Activated naive CD8-positive, alpha-beta T cell treated with anti-CD3 and anti-CD28 coated beads, Interleukin-2, amount 10 ng/mL, durations not matched to agents 7 days and 5 days (primary cell): ENCODE results near the gene RND3. TPM values are rescaled to one million over a fixed set of nuclear protein-coding genes. Genes with fewer than 3 reads are reported as not detected.

ENCODE experiments used
- ATAC-seq: fragments of 150-1000 bp; cut with Tn5 transposase; one replicate; pipeline ENCODE4 v1.10.0; 2021; ENCODE audit warnings: low read depth, moderate library complexity
- POLR2A ChIA-PET: fragments of 350-600 bp; sonication (Branson Sonifier 250); formaldehyde crosslinking; loops from one replicate; lab custom pipeline; 2021; ENCODE audit warnings: antibody characterized with exemption; lab: Charles Lee
- DNase-seq: peaks from one replicate; pipeline ENCODE4 v3.0.0; 2021
- H3K27ac Mint-ChIP-seq: one replicate; pipeline ENCODE4 v1.8.0; 2022; ENCODE audit warnings: mild to moderate bottlenecking, mixed read lengths
- H3K27me3 Mint-ChIP-seq: one replicate; pipeline ENCODE4 v1.8.0; 2022; ENCODE audit warnings: mild to moderate bottlenecking, moderate library complexity, mixed read lengths
- H3K36me3 Mint-ChIP-seq: one replicate; pipeline ENCODE4 v1.8.0; 2021; ENCODE audit warnings: mild to moderate bottlenecking, mixed read lengths
- H3K4me1 Mint-ChIP-seq: one replicate; pipeline ENCODE4 v1.8.0; 2021; ENCODE audit warnings: mixed read lengths
- H3K4me3 Mint-ChIP-seq: one replicate; pipeline ENCODE4 v1.8.0; 2022; ENCODE audit warnings: mild to moderate bottlenecking, moderate library complexity, mixed read lengths
- H3K9me3 Mint-ChIP-seq: one replicate; pipeline ENCODE4 v1.8.0; 2021; ENCODE audit warnings: mixed read lengths
- total RNA-seq, 2 experiments: library from RNA; stranded (reverse); gene quantifications; one replicate each; pipeline ENCODE4 v1.2.3, GENCODE V29; 2021

Gene RND3
- total RNA-seq, 2 experiments from 2014 or later = not detected

GRCh38 chr2:150477347-150477746 is 10.1 kb downstream of the RND3 start:
- ATAC-seq (no peak), DNase-seq (no peak)
- H3K27me3 Mint-ChIP-seq = peaks cover 3% of the 10 kb centered on the region
- no peaks in the 10 kb centered on the region for H3K36me3 Mint-ChIP-seq
- H3K4me1 Mint-ChIP-seq = no peaks in the 10 kb centered on the region
- H3K4me3 Mint-ChIP-seq = no peak overlapping the region
- no peak overlapping the region for H3K27ac Mint-ChIP-seq
- POLR2A ChIA-PET = no interaction called here
- H3K9me3 Mint-ChIP-seq = no peaks in the 10 kb centered on the region

GRCh38 chr2:150476809-150477302 is 10.6 kb downstream of the RND3 start:
- Mint-ChIP-seq H3K27me3 (peaks cover 3% of the 10 kb centered on the region), H3K9me3 (no peaks in the 10 kb centered on the region), H3K4me1 (no peaks in the 10 kb centered on the region), H3K27ac (no peak overlapping the region), H3K36me3 (no peaks in the 10 kb centered on the region), H3K4me3 (no peak overlapping the region)
- POLR2A ChIA-PET = no interaction called here
- no peak for DNase-seq
- ATAC-seq = no peak

GRCh38 chr2:150476286-150476685 is 11.2 kb downstream of the RND3 start:
- Mint-ChIP-seq H3K4me1 (no peaks in the 10 kb centered on the region), H3K36me3 (no peaks in the 10 kb centered on the region), H3K27ac (no peak overlapping the region), H3K4me3 (no peak overlapping the region), H3K27me3 (no peaks in the 10 kb centered on the region), H3K9me3 (no peaks in the 10 kb centered on the region)
- ATAC-seq = no peak
- DNase-seq = no peak
- POLR2A ChIA-PET = no interaction called here

- POLR2A ChIA-PET = no interaction called here
- Mint-ChIP-seq H3K27me3 (no peaks in the 10 kb centered on the region), H3K36me3 (no peaks in the 10 kb centered on the region), H3K27ac (no peak overlapping the region), H3K4me3 (no peak overlapping the region), H3K4me1 (no peaks in the 10 kb centered on the region), H3K9me3 (no peaks in the 10 kb centered on the region)
- no peak for DNase-seq
- no peak for ATAC-seq
Observed at GRCh38 chr2:150475479-150476250, 11.8 kb downstream of the RND3 start.

- Mint-ChIP-seq H3K27ac (no peak overlapping the region), H3K27me3 (peaks cover 2% of the 10 kb centered on the region), H3K4me1 (no peaks in the 10 kb centered on the region), H3K9me3 (no peaks in the 10 kb centered on the region), H3K36me3 (no peaks in the 10 kb centered on the region), H3K4me3 (no peak overlapping the region)
- DNase-seq (no peak), ATAC-seq (no peak)
- POLR2A ChIA-PET = no interaction called here
Observed at GRCh38 chr2:150474326-150475074, 13.0 kb downstream of the RND3 start.

- Mint-ChIP-seq H3K36me3 (no peaks in the 10 kb centered on the region), H3K4me1 (no peaks in the 10 kb centered on the region), H3K27ac (no peak overlapping the region), H3K9me3 (no peaks in the 10 kb centered on the region), H3K4me3 (no peak overlapping the region), H3K27me3 (peaks cover 2% of the 10 kb centered on the region)
- DNase-seq (no peak), ATAC-seq (no peak)
- POLR2A ChIA-PET = no interaction called here
Observed at GRCh38 chr2:150473767-150474166, 13.7 kb downstream of the RND3 start.

- Mint-ChIP-seq H3K4me1 (no peaks in the 10 kb centered on the region), H3K36me3 (no peaks in the 10 kb centered on the region), H3K27ac (no peak overlapping the region), H3K27me3 (peaks cover 2% of the 10 kb centered on the region), H3K4me3 (no peak overlapping the region), H3K9me3 (no peaks in the 10 kb centered on the region)
- ATAC-seq (no peak), DNase-seq (no peak)
- POLR2A ChIA-PET = no interaction called here
Observed at GRCh38 chr2:150472511-150472899, 15.0 kb downstream of the RND3 start.

GRCh38 chr2:150471813-150472510 is 15.5 kb downstream of the RND3 start:
- POLR2A ChIA-PET = no interaction called here
- Mint-ChIP-seq H3K9me3 (no peaks in the 10 kb centered on the region), H3K4me3 (no peak overlapping the region), H3K27me3 (peaks cover 2% of the 10 kb centered on the region), H3K27ac (no peak overlapping the region), H3K4me1 (no peaks in the 10 kb centered on the region), H3K36me3 (no peaks in the 10 kb centered on the region)
- DNase-seq (no peak), ATAC-seq (no peak)

- ATAC-seq (no peak), DNase-seq (no peak)
- Mint-ChIP-seq H3K27me3 (peaks cover 2% of the 10 kb centered on the region), H3K27ac (no peak overlapping the region), H3K9me3 (no peaks in the 10 kb centered on the region), H3K4me3 (no peak overlapping the region), H3K4me1 (no peaks in the 10 kb centered on the region), H3K36me3 (no peaks in the 10 kb centered on the region)
- POLR2A ChIA-PET = no interaction called here
Observed at GRCh38 chr2:150470435-150470834, 17.0 kb downstream of the RND3 start.

- Mint-ChIP-seq H3K4me3 (no peak overlapping the region), H3K27me3 (peaks cover 2% of the 10 kb centered on the region), H3K36me3 (no peaks in the 10 kb centered on the region), H3K27ac (no peak overlapping the region), H3K9me3 (no peaks in the 10 kb centered on the region), H3K4me1 (no peaks in the 10 kb centered on the region)
- DNase-seq = no peak
- no peak for ATAC-seq
- POLR2A ChIA-PET = no interaction called here
Observed at GRCh38 chr2:150469706-150470274, 17.7 kb downstream of the RND3 start.

- Mint-ChIP-seq H3K36me3 (no peaks in the 10 kb centered on the region), H3K27ac (no peak overlapping the region), H3K4me1 (no peaks in the 10 kb centered on the region), H3K4me3 (no peak overlapping the region), H3K9me3 (no peaks in the 10 kb centered on the region), H3K27me3 (peaks cover 2% of the 10 kb centered on the region)
- POLR2A ChIA-PET = no interaction called here
- no peak for DNase-seq
- no peak for ATAC-seq
Observed at GRCh38 chr2:150468350-150468960, 19.0 kb downstream of the RND3 start.

GRCh38 chr2:150467621-150467963 is 19.9 kb downstream of the RND3 start:
- POLR2A ChIA-PET = no interaction called here
- H3K27ac Mint-ChIP-seq = no peak overlapping the region

More at GRCh38 chr2:150467621-150467963, 19.9 kb downstream of the RND3 start:
- ATAC-seq (no peak), DNase-seq (no peak)
- Mint-ChIP-seq H3K36me3 (no peaks in the 10 kb centered on the region), H3K27me3 (peaks cover 2% of the 10 kb centered on the region), H3K4me3 (no peak overlapping the region), H3K9me3 (no peaks in the 10 kb centered on the region), H3K4me1 (no peaks in the 10 kb centered on the region)
